Glutamatergic neuron (in vitro differentiated cells): ENCODE data around the gene DSCAML1. TPM values are rescaled to one million over a fixed set of nuclear protein-coding genes. Genes with fewer than 3 reads are reported as not detected.

Experiments
- DNase-seq: peaks from one replicate; pipeline ENCODE4 v3.0.0; 2022
- H3K27ac Mint-ChIP-seq: one replicate; pipeline ENCODE4 v1.8.0; 2020; ENCODE audit warnings: mild to moderate bottlenecking, mixed read lengths, inconsistent platforms; ENCODE audit not compliant: unreplicated experiment
- H3K27me3 Mint-ChIP-seq: one replicate; pipeline ENCODE4 v1.8.0; 2020; ENCODE audit warnings: mild to moderate bottlenecking, moderate library complexity, mixed read lengths, inconsistent platforms; ENCODE audit not compliant: unreplicated experiment
- H3K36me3 Mint-ChIP-seq: one replicate; pipeline ENCODE4 v1.8.0; 2020; ENCODE audit warnings: mild to moderate bottlenecking, mixed read lengths, inconsistent platforms; ENCODE audit not compliant: unreplicated experiment
- H3K4me1 Mint-ChIP-seq: one replicate; pipeline ENCODE4 v1.8.0; 2020; ENCODE audit warnings: mild to moderate bottlenecking, low read depth, mixed read lengths, inconsistent platforms; ENCODE audit not compliant: unreplicated experiment
- H3K4me3 Mint-ChIP-seq: one replicate; pipeline ENCODE4 v1.8.0; 2020; ENCODE audit warnings: mild to moderate bottlenecking, mixed read lengths, inconsistent platforms; ENCODE audit not compliant: unreplicated experiment
- H3K9me3 Mint-ChIP-seq: one replicate; pipeline ENCODE4 v1.8.0; 2020; ENCODE audit warnings: mild to moderate bottlenecking, moderate library complexity, mixed read lengths, inconsistent platforms; ENCODE audit not compliant: unreplicated experiment
- total RNA-seq: library from RNA; stranded (reverse); fragmentation: NEBNext Ultra II Directional; extraction: Animal tissue kit (Norgen Biotek cat#: 25700); gene quantifications from one replicate; pipeline ENCODE4 v1.2.1, GENCODE V29; 2021; ENCODE audit not compliant: unreplicated experiment
- TF ChIP-seq, protein P1 (sequence below): fragments of 200-600 bp; sonication (generic); IDR thresholded peaks from one replicate; pipeline ENCODE4 v1.5.0; 2021; ENCODE audit not compliant: partially characterized antibody, unreplicated experiment

DSCAML1 gene
- total RNA-seq, 1 donor from 2014 or later: 0.07 TPM

DNA sequence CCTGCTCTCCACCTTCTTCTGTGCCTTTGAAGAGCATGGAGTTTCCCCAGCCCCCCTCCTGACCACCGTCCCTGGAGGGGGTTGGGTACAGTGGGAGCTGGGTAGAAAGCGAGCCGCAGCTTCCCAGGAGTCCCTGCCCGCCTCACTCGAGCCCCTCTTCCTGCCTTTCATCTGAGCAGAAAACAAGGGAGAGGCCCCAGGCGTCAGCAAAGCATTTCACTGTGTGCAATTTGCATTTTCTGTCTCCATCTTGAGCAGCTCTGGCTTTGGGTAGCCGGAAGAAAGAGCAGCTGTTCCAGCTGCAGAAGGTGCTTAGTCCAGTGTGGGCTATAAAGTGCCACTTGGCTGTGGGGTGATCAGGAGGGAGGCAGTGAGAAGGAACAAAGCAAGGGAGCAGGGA lies 239.7 kb downstream of the DSCAML1 start:
- H3K9me3 Mint-ChIP-seq: peaks cover 5% of the 10 kb centered on the region
- no peak overlapping the region for H3K27ac Mint-ChIP-seq
- peaks cover 9% of the 10 kb centered on the region for H3K27me3 Mint-ChIP-seq
- TF ChIP-seq, protein P1, sequence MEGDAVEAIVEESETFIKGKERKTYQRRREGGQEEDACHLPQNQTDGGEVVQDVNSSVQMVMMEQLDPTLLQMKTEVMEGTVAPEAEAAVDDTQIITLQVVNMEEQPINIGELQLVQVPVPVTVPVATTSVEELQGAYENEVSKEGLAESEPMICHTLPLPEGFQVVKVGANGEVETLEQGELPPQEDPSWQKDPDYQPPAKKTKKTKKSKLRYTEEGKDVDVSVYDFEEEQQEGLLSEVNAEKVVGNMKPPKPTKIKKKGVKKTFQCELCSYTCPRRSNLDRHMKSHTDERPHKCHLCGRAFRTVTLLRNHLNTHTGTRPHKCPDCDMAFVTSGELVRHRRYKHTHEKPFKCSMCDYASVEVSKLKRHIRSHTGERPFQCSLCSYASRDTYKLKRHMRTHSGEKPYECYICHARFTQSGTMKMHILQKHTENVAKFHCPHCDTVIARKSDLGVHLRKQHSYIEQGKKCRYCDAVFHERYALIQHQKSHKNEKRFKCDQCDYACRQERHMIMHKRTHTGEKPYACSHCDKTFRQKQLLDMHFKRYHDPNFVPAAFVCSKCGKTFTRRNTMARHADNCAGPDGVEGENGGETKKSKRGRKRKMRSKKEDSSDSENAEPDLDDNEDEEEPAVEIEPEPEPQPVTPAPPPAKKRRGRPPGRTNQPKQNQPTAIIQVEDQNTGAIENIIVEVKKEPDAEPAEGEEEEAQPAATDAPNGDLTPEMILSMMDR: no peak
- H3K4me3 Mint-ChIP-seq: no peak overlapping the region
- H3K4me1 Mint-ChIP-seq: no peaks in the 10 kb centered on the region
- no peaks in the 10 kb centered on the region for H3K36me3 Mint-ChIP-seq
- DNase-seq: no peak

DNA sequence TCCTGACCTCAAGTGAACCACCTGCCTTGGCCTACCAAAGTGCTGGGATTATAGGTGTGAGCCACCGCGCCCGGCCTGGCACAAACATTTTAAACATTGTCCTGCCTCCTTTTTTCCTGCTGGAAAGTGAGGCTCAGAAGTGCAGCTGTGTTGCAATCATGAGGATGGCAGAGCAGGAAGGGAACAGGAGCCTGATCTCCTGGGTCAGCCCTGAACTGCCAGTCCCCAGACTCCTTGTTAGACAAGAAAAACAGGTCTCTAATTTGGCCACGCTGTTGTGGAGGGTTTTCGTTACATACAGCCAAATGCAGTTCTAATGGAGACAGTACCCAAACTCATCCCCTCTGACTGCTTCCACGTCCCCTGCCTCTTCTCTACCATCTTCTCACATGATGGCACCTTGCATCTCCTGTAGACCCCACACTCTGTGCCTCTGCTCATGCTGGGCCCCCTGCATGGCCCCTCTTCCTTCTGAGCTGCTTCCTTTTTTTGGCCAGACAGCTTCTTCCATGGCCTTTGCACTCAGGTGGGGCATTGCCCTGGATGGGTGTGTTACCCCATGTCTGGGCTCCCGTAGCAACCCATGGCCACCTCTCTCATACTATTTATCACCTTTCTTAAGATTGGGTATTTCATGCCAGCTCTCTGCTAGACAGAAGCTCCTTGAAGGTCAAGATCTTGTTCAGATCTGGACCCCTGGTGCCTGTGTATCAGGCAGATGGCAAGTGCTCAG lies 242.2 kb downstream of the DSCAML1 start:
- Mint-ChIP-seq H3K36me3 (no peaks in the 10 kb centered on the region), H3K4me1 (no peaks in the 10 kb centered on the region)

DNA sequence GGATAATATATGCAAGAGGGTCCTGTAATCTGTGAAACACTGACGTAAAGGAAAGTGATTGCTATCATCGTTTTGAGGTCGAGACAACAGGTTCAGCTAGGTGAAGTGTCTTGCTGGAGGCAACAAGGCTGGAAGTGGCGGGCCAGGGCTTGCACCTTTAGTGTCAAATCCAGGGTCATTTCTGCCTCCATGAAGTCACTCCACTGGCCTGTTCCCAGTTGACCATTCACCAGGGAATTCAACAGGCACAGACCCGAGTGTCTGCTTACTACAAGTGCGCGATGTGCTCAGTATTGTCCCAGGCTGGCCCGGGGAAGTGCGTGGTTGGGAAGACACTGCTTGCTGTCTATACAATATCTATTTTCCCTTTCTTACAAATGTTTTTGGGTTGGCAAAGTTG lies 244.4 kb downstream of the DSCAML1 start:
- Mint-ChIP-seq H3K36me3 (no peaks in the 10 kb centered on the region), H3K4me1 (no peaks in the 10 kb centered on the region), H3K4me3 (no peak overlapping the region), H3K27ac (no peak overlapping the region), H3K9me3 (peaks cover 3% of the 10 kb centered on the region), H3K27me3 (peaks cover 6% of the 10 kb centered on the region)
- no peak for DNase-seq
- TF ChIP-seq, protein P1: no peak

More for the DNA sequence above, 242.2 kb downstream of the DSCAML1 start:
- Mint-ChIP-seq H3K27me3 (peaks cover 6% of the 10 kb centered on the region), H3K4me3 (no peak overlapping the region), H3K9me3 (peaks cover 3% of the 10 kb centered on the region), H3K27ac (no peak overlapping the region)
- TF ChIP-seq, protein P1: no peak
- no peak for DNase-seq

DNA sequence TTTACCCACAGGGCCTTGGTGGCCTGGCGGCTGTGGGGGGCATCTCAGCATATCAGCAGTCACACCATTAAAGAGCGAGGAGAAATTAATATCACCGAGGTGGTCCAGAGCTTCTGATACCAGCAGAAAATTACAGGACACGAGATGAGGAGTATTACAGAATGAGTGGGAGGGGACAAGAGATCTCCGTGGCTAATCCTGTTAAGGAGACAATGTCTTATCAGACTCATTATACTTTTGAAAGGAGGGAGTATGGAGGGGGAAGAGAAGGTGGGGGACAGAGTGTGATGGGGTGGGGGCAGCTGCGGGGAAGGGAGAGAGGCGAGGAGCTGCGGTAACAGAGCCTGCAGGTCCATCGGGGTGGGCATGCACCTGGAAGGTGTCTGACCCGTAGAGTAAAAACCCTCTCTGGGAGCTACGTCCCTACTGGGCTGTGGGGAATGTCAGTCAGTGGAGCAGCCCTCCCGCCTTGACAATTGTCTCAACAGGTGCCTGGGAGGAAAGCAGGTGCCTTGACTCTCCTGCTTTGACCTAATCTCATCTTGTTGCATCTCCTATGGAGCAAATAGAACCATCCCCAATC lies 245.2 kb downstream of the DSCAML1 start:
- Mint-ChIP-seq H3K4me3 (no peak overlapping the region), H3K36me3 (no peaks in the 10 kb centered on the region), H3K27ac (no peak overlapping the region), H3K27me3 (peaks cover 4% of the 10 kb centered on the region), H3K9me3 (peaks cover 2% of the 10 kb centered on the region), H3K4me1 (peaks cover under 1% of the 10 kb centered on the region)
- TF ChIP-seq, protein P1: no peak
- DNase-seq: no peak

DNA sequence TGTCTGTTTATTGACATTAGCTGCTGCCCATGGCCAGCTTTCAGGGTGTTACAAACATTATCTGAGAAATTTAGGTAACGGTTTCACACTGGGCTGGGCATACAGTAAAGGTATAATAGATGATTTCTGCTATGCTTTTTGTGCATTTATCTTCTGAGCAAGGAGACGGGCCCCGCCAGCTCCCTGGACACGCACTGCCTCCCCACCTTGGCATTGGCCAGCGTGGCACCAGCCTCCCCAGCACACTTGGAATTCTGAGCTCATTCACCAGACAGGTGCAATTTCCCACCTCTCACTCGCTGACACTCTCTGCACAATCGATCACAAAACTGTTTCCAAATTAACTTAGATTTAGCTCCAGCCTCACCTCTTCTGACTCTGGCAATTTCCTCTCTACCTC lies 246.6 kb downstream of the DSCAML1 start:
- no peak for DNase-seq
- no peak overlapping the region for H3K27ac Mint-ChIP-seq
- peaks cover 3% of the 10 kb centered on the region for H3K4me1 Mint-ChIP-seq
- TF ChIP-seq, protein P1: no peak
- peaks cover 2% of the 10 kb centered on the region for H3K27me3 Mint-ChIP-seq
- no peak overlapping the region for H3K4me3 Mint-ChIP-seq
- no peaks in the 10 kb centered on the region for H3K9me3 Mint-ChIP-seq
- H3K36me3 Mint-ChIP-seq: no peaks in the 10 kb centered on the region
